ENCODE data around the gene FYCO1. TPM values are rescaled to one million over a fixed set of nuclear protein-coding genes. Genes with fewer than 3 reads are reported as not detected.

The FYCO1 gene
- total and polyA plus RNA-seq, 5 experiments from 2014 or later, result 1.7 to 28.4 (median 6.0) TPM

- POLR2A ChIA-PET, result no interaction called here
- Mint-ChIP-seq H3K4me1 (peaks cover 9 to 32% (median 16%) of the 10 kb centered on the region in 4 donors), H3K9me3 (no peaks in the 10 kb centered on the region), H3K27ac (peak overlapping the region in 4 of 10 donors; percentile 2 to 60 (median 28)), H3K36me3 (no peaks in the 10 kb centered on the region), H3K27me3 (peaks cover 0 to 9% (median 2%) of the 10 kb centered on the region in 5 donors), H3K4me3 (peak overlapping the region in 3 of 10 donors; percentile 14 to 46 (median 17))
- DNase-seq (peak in 2 of 10 donors; percentile 24 to 32), ATAC-seq (peak; percentile 71 to 74)
Measured at GRCh38 chr3:45881078-45882022, 114.3 kb downstream of the FYCO1 start.

GRCh38 chr3:45880725-45881077 lies 114.9 kb downstream of the FYCO1 start:
- POLR2A ChIA-PET, result no interaction called here
- Mint-ChIP-seq H3K4me3 (peak overlapping the region in 1 of 10 donors; percentile 3), H3K27ac (peak overlapping the region in 2 of 10 donors; percentile 2 to 60)

GRCh38 chr3:45878124-45878523 lies 117.5 kb downstream of the FYCO1 start:
- Mint-ChIP-seq H3K27me3 (peaks cover 5 to 25% (median 10%) of the 10 kb centered on the region in 5 donors), H3K4me3 (no peak overlapping the region)
- no peak for DNase-seq

More at GRCh38 chr3:45880725-45881077, 114.9 kb downstream of the FYCO1 start:
- no peaks in the 10 kb centered on the region for H3K9me3 Mint-ChIP-seq
- no peak for DNase-seq
- H3K4me1 Mint-ChIP-seq, result peaks cover 8 to 27% (median 13%) of the 10 kb centered on the region in 4 donors
- H3K27me3 Mint-ChIP-seq, result peaks cover 0 to 9% (median 2%) of the 10 kb centered on the region in 5 donors
- H3K36me3 Mint-ChIP-seq, result no peaks in the 10 kb centered on the region
- no peak for ATAC-seq

GRCh38 chr3:45874677-45875346 lies 120.8 kb downstream of the FYCO1 start:
- Mint-ChIP-seq H3K27ac (no peak overlapping the region), H3K4me1 (peaks cover 23 to 34% (median 29%) of the 10 kb centered on the region in 4 donors), H3K27me3 (peaks cover 10 to 38% (median 19%) of the 10 kb centered on the region in 5 donors), H3K9me3 (peaks cover 0 to 12% (median 4%) of the 10 kb centered on the region in 9 donors), H3K4me3 (no peak overlapping the region), H3K36me3 (peaks cover 0 to 8% (median 0%) of the 10 kb centered on the region in 3 donors)
- POLR2A ChIA-PET, result no interaction called here
- no peak for DNase-seq
- ATAC-seq, result no peak

More at GRCh38 chr3:45878124-45878523, 117.5 kb downstream of the FYCO1 start:
- POLR2A ChIA-PET, result interaction anchor here (0.8 to 1.0 kb wide), 2 partner anchors 9 to 30 kb away, joined by 3 to 5 read pairs; no protein-coding TSS in a partner anchor
- Mint-ChIP-seq H3K4me1 (peaks cover 12 to 29% (median 13%) of the 10 kb centered on the region in 4 donors), H3K9me3 (peaks cover 0 to 12% (median 4%) of the 10 kb centered on the region in 9 donors), H3K27ac (no peak overlapping the region), H3K36me3 (peaks cover 0 to 8% (median 0%) of the 10 kb centered on the region in 3 donors)
- ATAC-seq, result no peak

- peaks cover 0 to 12% (median 4%) of the 10 kb centered on the region in 9 donors for H3K9me3 Mint-ChIP-seq
- peaks cover 10 to 29% (median 18%) of the 10 kb centered on the region in 5 donors for H3K27me3 Mint-ChIP-seq
- DNase-seq, result no peak
- peak overlapping the region in 1 of 10 donors; percentile 12 for H3K27ac Mint-ChIP-seq
- POLR2A ChIA-PET, result no interaction called here
- H3K4me1 Mint-ChIP-seq, result peaks cover 29 to 42% (median 41%) of the 10 kb centered on the region in 4 donors
- no peak overlapping the region for H3K4me3 Mint-ChIP-seq
- peaks cover 0 to 8% (median 0%) of the 10 kb centered on the region in 3 donors for H3K36me3 Mint-ChIP-seq
- no peak for ATAC-seq
Measured at GRCh38 chr3:45873638-45874037, 122.0 kb downstream of the FYCO1 start.

- no peak overlapping the region for H3K4me3 Mint-ChIP-seq
- ATAC-seq (no peak), DNase-seq (no peak)
- H3K9me3 Mint-ChIP-seq, result peaks cover 0 to 12% (median 4%) of the 10 kb centered on the region in 9 donors
- POLR2A ChIA-PET, result no interaction called here
- no peak overlapping the region for H3K27ac Mint-ChIP-seq
- peaks cover 30 to 45% (median 42%) of the 10 kb centered on the region in 4 donors for H3K4me1 Mint-ChIP-seq
- peaks cover 0 to 8% (median 0%) of the 10 kb centered on the region in 3 donors for H3K36me3 Mint-ChIP-seq
- H3K27me3 Mint-ChIP-seq, result peaks cover 10 to 29% (median 16%) of the 10 kb centered on the region in 5 donors
Measured at GRCh38 chr3:45873036-45873435, 122.6 kb downstream of the FYCO1 start.

- Mint-ChIP-seq H3K9me3 (peaks cover 0 to 12% (median 4%) of the 10 kb centered on the region in 9 donors), H3K27me3 (peaks cover 10 to 31% (median 17%) of the 10 kb centered on the region in 5 donors), H3K4me1 (peaks cover 30 to 45% (median 42%) of the 10 kb centered on the region in 4 donors)
Measured at GRCh38 chr3:45872569-45872968, 123.1 kb downstream of the FYCO1 start.

GRCh38 chr3:45871780-45872179 lies 123.8 kb downstream of the FYCO1 start:
- ATAC-seq, result no peak
- Mint-ChIP-seq H3K9me3 (peaks cover 0 to 12% (median 4%) of the 10 kb centered on the region in 9 donors), H3K4me1 (peaks cover 32 to 45% (median 42%) of the 10 kb centered on the region in 4 donors), H3K27ac (peak overlapping the region in 1 of 10 donors; percentile 74), H3K36me3 (peaks cover 0 to 8% (median 2%) of the 10 kb centered on the region in 3 donors), H3K27me3 (peaks cover 12 to 39% (median 23%) of the 10 kb centered on the region in 5 donors), H3K4me3 (peak overlapping the region in 2 of 10 donors; percentile 5)
- no peak for DNase-seq
- POLR2A ChIA-PET, result interaction anchor here (0.5 to 1.8 kb wide), 3 partner anchors 10 to 212 kb away, joined by 3 to 4 read pairs (median 4); no protein-coding TSS in a partner anchor

More at GRCh38 chr3:45872569-45872968, 123.1 kb downstream of the FYCO1 start:
- DNase-seq (no peak), ATAC-seq (no peak)
- no peak overlapping the region for H3K4me3 Mint-ChIP-seq
- H3K27ac Mint-ChIP-seq, result peak overlapping the region in 1 of 10 donors; percentile 44
- peaks cover 0 to 8% (median 0%) of the 10 kb centered on the region in 3 donors for H3K36me3 Mint-ChIP-seq
- POLR2A ChIA-PET, result interaction anchor here (0.5 to 1.8 kb wide), 2 partner anchors 11 to 55 kb away, joined by 4 read pairs; no protein-coding TSS in a partner anchor

GRCh38 chr3:45870099-45870498 lies 125.5 kb downstream of the FYCO1 start:
- H3K36me3 Mint-ChIP-seq, result peaks cover 0 to 8% (median 2%) of the 10 kb centered on the region in 3 donors
- peaks cover 0 to 12% (median 4%) of the 10 kb centered on the region in 9 donors for H3K9me3 Mint-ChIP-seq
- peak overlapping the region; percentile 0 to 72 (median 42) for H3K4me3 Mint-ChIP-seq
- POLR2A ChIA-PET, result no interaction called here
- H3K27ac Mint-ChIP-seq, result peak overlapping the region; percentile 22 to 89 (median 58)
- ATAC-seq, result peak; percentile 93 to 96
- H3K4me1 Mint-ChIP-seq, result peaks cover 35 to 52% (median 48%) of the 10 kb centered on the region in 4 donors
- peaks cover 12 to 46% (median 26%) of the 10 kb centered on the region in 5 donors for H3K27me3 Mint-ChIP-seq
- peak; percentile 50 to 92 (median 80) for DNase-seq

- Mint-ChIP-seq H3K4me3 (peak overlapping the region; percentile 1 to 72 (median 48)), H3K4me1 (peaks cover 37 to 55% (median 52%) of the 10 kb centered on the region in 4 donors), H3K36me3 (peaks cover 0 to 8% (median 2%) of the 10 kb centered on the region in 3 donors), H3K9me3 (peaks cover 0 to 12% (median 4%) of the 10 kb centered on the region in 9 donors), H3K27ac (peak overlapping the region; percentile 22 to 89 (median 58)), H3K27me3 (peaks cover 12 to 48% (median 27%) of the 10 kb centered on the region in 5 donors)
- no peak for DNase-seq
- no peak for ATAC-seq
- POLR2A ChIA-PET, result no interaction called here
Measured at GRCh38 chr3:45869638-45870037, 126.0 kb downstream of the FYCO1 start.

- Mint-ChIP-seq H3K4me3 (peak overlapping the region in 2 of 10 donors; percentile 2 to 40), H3K27ac (peak overlapping the region in 2 of 10 donors; percentile 34 to 74), H3K27me3 (peaks cover 9 to 43% (median 25%) of the 10 kb centered on the region in 5 donors), H3K4me1 (peaks cover 33 to 56% (median 52%) of the 10 kb centered on the region in 4 donors), H3K36me3 (peaks cover 0 to 3% (median 2%) of the 10 kb centered on the region in 3 donors), H3K9me3 (peaks cover 0 to 5% (median 2%) of the 10 kb centered on the region in 9 donors)
- POLR2A ChIA-PET, result no interaction called here
- DNase-seq (no peak), ATAC-seq (no peak)
Measured at GRCh38 chr3:45868650-45869049, 127.0 kb downstream of the FYCO1 start.

GRCh38 chr3:45868213-45868612 lies 127.4 kb downstream of the FYCO1 start:
- peaks cover 32 to 56% (median 52%) of the 10 kb centered on the region in 4 donors for H3K4me1 Mint-ChIP-seq
- H3K27me3 Mint-ChIP-seq, result peaks cover 8 to 43% (median 27%) of the 10 kb centered on the region in 5 donors
- DNase-seq (no peak), ATAC-seq (no peak)
- H3K9me3 Mint-ChIP-seq, result peaks cover 0 to 5% (median under 1%) of the 10 kb centered on the region in 9 donors
- POLR2A ChIA-PET, result no interaction called here
- no peak overlapping the region for H3K27ac Mint-ChIP-seq
- H3K36me3 Mint-ChIP-seq, result peaks cover 2 to 5% (median 2%) of the 10 kb centered on the region in 3 donors
- H3K4me3 Mint-ChIP-seq, result no peak overlapping the region
